ENCODE measurements around the gene LRRC8D.
"Not testable (repeated sequence)": the region's sequence is repeated elsewhere in the genome, so short reads cannot be mapped to it uniquely, and the experiment has no call there.

LRRC8D gene

DNA sequence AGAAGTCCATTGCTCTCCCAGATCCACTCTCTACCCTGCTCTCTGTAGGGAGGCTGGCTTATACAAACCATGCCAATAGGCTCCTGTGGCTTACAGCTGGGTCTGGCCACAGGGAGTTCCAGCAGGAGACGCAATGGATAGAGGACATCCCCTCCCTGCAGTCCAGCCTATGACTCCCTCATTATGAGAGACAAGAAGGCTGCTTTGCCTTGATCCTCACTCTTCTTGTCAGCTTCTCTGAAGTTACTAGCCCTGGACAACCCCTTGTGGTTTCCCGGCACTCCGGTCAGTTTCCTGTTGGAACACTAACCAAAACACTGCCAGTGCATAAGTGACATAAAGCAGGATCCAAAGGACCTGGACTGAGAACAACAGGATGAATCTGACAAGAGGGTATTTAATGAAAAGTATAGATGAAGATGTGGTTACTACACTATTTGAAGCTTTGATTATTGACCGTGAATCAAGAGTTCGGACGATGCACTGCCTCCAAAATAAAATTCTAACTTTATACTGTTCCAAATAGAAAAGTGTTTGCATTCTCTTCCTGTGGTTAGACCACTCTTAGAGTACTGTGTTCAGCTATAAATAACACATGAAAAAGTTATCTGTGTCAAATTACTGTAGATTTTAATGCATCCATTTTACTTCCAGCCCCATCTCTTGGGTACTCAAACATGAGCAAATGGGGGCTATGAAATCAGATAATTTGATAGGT lies 141.4 kb downstream of the LRRC8D start:
- no peak for DNase-seq (ENCODE audit: low read depth)

DNA sequence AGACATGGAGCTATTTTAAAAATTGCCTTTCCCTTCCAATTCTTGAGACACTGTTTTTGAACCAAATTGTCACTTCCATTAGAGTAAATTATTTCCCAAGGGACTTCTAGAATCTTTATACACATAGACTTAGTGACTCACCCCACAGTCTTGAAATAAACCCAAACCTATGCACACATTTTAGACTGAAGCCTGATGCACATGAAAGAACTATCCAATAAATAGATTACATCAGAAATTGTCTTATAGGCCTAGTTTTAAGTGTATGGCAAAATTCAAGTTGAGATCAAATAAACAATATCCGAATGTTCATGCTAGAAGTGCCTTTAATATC lies 141.9 kb downstream of the LRRC8D start:
- DNase-seq (ENCODE audit: low read depth) = no peak

DNA sequence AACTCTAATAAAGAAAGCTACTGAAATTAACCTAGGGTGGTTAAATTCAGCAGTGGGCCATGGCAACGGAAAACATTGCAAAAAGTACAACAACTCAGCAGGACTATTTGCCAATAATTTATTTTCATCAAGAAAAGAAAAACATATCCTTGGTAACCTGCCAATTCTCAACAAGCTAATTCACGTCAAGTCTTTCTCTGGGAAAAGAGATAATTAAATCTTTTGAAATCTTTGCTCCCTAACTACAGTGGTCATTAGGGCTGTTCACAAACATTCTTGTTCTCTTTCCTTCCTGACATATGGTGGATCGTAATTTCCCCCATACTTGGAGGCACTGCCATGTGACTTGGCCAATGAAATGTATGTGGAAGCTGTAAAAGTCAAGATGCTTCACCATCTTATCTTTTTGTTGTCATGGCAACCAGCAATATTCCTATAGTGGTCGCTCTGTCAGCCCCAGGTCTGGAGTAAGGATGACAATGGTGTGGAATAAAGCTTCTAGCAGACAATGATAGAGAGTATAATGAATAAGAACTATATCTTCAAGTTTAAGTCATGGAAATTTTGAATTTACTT lies 144.4 kb downstream of the LRRC8D start:
- no peak for DNase-seq (ENCODE audit: low read depth)

DNA sequence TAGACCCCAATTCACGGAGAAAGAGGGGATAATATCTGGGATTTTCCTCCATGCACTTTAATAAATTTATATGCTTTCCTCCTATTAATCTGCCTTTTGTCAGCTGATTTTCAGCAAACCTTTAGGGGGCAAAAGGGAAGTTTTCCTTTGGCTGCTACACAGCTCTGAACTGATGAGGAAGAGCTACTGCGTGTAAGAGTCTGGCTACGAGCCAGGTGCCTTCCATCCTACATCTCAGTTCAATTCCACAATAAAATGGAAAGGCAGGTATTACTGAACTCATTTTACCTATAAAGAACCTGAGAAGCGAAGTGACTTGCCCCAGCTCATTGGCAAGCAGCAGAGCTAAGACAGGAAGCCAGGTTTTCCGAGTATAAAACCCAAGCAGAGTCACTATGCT lies 145.8 kb downstream of the LRRC8D start:
- no peak for DNase-seq (ENCODE audit: low read depth)

DNA sequence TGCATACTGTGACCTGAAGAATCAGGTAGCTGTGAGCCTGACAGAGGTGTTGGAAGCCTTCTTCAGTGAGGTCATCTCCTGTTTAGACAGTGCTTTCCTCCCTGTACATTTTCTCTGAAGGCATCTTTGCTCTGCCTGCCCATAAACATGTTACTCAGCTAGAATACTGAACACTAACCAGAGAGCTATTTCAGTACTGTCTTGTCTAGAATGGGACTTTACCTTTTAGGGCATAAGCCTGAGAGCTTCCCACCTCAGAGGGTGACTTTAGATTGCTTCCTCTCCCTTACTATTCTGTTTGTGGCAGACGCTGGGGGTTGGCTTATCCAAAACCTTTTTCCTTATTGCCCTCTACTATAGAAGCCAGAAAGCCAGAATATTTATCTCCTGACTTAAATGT lies 150.8 kb downstream of the LRRC8D start:
- DNase-seq (ENCODE audit: low read depth) = no peak

DNA sequence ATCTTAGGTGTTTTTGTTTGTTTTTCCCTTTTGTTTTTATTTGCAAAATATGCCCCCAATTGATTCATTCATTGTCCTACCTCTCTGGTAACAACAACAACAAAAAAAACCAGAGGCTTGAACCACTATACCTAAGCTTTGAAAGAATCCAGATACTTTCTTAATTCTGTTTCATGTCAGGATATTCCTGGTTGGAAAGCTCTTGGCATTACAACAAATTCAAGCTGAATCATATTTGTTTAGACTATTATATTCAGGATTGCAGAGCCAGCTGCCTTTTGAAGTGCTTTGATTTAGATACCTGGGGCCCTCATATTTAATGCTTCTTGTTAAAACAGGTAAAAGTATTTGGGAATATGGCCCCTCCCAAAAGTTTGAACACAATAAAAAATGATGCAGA lies 151.2 kb downstream of the LRRC8D start:
- no peak for DNase-seq (ENCODE audit: low read depth)

DNA sequence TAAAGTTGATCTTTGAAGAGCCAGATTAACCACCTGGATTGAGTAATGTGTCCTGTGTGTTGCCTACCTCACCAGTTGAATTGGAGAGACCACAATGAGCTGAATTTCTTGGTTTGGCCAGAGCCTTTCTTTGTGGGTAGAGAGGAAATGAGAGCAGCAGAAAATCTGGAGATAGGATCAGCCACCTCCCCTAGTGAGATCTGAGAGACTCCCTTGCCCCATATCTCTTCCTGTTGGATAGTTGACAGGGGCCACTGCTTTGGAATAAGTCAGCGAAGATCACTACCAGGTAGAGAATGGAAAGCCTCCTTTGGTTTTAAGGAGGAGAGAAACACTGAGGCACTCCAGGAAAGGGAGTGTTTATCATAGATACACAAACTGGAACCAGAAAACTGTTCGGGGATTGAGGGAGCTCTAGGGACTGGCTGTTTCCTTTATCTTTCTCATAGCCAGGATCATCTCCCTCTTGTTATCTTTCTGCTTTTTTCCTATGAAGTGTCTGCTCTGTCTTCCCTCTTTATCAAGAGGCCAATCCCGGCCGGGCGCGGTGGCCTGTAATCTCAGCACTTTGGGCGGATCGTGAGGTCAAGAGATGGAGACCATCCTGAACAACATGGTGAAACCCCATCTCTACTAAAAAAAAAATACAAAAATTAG lies 152.8 kb downstream of the LRRC8D start:
- no peak for DNase-seq (ENCODE audit: low read depth)

DNA sequence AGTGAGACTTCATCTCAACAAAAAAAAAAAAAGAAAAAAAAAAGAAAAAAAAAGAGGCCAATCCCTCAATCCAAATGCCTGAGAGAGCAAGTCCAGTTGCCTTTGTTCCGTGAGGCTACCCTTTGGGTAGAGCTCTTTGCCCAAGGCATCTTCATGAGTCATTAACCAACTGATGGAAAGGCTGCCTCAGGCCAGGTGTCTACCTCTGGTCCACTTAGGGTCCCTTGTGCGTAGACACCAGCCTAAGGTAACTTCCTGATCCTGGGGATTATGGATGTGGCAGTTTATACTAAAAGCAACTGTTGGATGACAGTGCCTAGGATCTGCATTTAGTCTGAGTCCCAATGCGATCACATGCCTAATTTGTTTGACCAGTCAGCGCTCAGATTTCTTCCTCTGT lies 153.4 kb downstream of the LRRC8D start:
- no peak for DNase-seq (ENCODE audit: low read depth)

DNA sequence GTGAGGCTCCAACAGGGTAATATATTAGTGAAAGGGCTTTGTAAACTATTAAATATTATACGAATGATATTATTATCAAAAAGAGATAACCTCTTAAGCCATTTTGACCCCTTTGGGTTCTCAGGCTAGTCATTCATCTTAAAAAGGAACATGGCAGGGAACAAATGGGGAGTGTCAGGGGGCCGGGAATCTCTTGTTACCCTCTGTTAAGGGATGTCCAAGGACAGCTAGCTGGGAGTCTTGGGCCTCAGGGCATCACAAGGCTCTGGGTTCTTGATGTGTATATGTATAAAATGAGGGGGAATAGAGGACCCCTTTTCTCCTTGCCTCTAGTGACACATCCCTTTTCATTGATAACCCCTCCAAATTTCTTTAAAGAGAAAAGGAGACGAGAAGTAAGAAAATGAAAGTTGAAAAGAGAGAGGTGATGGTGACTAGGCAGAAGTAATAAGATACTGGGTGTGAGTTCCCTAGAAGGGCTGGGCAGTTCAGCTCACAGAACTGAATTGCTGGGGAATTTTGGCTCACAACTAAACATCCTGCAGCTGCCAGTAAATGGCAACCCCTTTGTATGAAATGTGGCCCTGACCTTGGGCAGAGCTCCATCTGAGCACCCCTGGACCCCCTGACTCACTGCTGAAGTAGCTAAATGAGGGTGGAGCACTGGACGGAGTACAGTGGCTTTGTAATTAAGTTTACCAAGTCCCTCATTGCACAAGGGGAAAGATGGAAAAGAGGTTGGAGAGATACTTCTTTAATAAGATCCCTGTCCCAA lies 154.1 kb downstream of the LRRC8D start:
- DNase-seq (ENCODE audit: low read depth) = no peak

DNA sequence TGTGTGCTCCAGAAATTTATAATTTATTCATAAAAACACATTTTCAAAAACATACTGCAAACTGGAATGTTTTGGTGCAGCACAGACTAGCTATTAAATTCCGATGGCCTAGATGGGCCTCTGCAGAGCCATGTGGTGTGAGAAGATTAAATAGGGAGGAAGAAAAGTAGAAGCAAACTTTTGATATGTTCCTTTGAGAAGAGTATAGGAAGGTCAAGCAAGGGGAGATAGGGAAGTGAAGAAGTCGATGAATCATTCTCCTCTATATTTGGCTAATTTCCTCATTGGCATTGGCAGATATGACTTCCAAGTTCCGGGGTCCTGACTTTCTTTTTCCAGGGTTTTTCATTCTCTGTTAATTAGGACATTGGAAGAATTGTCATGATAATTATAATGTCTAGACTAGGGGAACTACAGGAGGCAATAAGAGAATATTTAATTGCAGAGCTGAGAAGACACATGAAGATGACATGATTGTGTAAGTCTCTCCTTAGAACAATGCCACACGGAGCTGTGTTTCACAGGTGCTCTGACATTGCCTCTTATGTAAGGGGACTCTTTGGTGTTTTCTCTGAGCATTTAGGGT lies 154.8 kb downstream of the LRRC8D start:
- DNase-seq (ENCODE audit: low read depth) = no peak

DNA sequence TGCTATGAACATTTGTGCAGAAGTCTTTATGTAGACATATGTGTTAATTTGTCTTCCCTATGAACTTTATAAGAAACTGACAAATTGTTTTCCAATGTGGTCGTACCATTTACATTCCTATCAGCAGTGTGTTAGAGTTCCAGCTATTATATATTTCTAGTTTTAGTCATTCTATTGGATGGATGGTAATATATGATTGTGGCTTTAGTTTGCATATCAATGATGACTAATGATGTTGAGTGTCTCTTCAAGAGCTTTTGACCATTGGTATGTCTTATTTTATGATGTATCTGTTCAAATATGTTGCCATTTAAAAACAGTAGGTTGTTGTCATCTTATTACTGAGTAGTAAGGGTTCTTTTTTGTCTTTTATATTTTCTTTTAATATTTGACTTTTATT lies 157.9 kb downstream of the LRRC8D start:
- no peak for DNase-seq (ENCODE audit: low read depth)

DNA sequence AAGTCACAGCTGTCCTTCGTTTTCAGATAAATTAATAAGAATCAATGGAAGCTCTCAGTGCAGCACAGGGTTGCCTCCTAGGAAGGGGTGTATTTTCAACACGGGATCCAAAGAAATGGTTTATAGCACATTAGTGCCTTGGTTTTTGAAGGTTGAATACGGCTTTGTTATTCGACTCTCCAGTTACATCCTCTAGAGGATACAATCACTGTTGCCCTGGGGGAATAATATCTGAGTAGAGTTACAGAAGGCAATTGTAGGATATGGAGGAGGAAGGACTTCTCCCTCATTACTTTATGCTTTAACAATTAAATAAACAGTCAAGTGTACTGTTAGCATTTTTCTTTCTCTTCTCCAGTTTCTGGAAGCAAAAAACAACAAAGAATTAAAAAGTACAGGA lies 159.8 kb downstream of the LRRC8D start:
- DNase-seq (ENCODE audit: low read depth) = no peak

DNA sequence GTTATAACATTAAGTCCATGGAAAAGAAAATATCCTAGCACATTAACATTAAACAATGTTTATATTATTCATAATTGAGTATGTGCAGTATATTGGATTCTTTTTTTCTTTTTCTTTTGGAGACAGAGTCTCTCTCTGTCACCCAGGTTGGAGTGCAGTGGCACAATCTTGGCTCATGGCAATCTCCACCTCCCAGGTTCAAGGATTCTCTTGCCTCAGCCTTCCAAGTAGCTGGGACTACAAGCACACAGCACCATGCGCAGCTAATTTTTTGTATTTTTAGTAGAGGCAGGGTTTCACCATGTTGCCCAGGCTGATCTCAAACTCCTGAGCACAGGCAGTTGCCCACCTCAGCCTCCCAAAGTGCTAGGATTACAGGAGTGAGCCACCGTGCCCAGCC lies 162.0 kb downstream of the LRRC8D start:
- DNase-seq (ENCODE audit: low read depth) = not testable (repeated sequence)

DNA sequence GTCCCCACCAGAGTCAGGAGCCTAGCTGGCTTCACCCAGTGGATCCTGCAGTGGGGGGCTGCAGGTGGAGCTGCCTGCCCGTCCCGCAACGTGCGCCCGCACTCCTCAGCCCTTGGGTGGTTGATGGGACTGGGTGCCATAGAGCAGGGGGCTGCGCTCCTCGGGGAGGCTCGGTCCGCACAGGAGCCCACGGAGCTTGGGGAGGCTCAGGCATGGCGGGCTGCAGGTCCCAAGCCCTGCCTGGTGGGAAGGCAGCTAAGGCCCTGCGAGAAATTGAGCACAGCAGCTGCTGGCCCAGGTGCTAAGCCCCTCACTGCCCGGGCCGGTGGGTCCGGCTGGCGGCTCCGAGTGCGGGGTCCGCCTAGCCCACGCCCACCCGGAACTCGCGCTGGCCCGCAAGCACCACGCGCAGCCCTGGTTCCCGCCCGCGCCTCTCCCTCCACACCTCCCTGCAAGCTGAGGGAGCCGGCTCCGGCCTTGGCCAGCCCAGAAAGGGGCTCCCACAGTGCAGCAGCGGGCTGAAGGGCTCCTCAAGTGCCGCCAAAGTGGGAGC lies 163.8 kb downstream of the LRRC8D start:
- not testable (repeated sequence) for DNase-seq (ENCODE audit: low read depth)

DNA sequence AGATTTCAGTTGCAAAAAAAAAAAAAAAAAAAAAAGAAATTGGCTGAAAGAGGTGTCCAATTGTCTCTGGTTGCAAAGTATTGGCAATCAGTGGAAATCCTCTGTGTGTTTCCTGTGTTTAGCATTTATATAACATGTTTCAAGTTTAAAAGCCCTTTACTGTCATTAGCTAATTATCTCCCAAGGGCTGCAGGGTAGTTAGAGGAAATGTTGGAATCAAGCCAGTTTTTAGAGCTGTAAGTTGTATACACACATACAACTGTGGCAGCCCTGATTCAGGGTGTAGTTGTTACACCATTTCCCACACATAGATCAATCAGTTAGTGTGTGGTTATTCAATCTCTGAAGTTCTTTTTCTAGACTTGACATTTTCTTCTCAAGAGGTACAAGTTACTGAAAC lies 165.2 kb downstream of the LRRC8D start:
- no peak for DNase-seq (ENCODE audit: low read depth)
